ENCODE results near the gene ORC1. TPM values are rescaled to one million over a fixed set of nuclear protein-coding genes. Genes with fewer than 3 reads are reported as not detected.

ORC1 gene
- total RNA-seq (2012; rRNA removed), result 7.4 and 10.7 TPM in 2 replicates

GRCh38 chr1:52404116-52404974 lies at the start of gene ORC1, which contains the start of gene PRPF38A:
TSS of gene ORC1 (minus strand) at chr1:52404423. CDS start at chr1:52402223, 2,200 bp downstream.
TSS of gene PRPF38A (plus strand) at chr1:52404602. CDS start at chr1:52404750, 148 bp downstream.
- Histone ChIP-seq H3K9me3 (replicated peaks; ENCODE audit: low read length) (no peaks in the 10 kb centered on the region), H3K4me3 (ENCODE audit: low read length) (peak within 1 kb of the TSS; percentile 97), H3K36me3 (ENCODE audit: insufficient read depth, low read length) (peaks cover 32% of the 10 kb centered on the region), H3K4me1 (ENCODE audit: control insufficient read depth, insufficient read depth, low read length) (peaks cover 13% of the 10 kb centered on the region), H3K4me2 (ENCODE audit: low read length) (peak within 1 kb of the TSS; percentile 95), H3K27me3 (ENCODE audit: control insufficient read depth, insufficient read depth, low read length) (no peaks in the 10 kb centered on the region), H3K9ac (ENCODE audit: low read depth, low read length) (peak within 1 kb of the TSS; percentile 99)

DNA sequence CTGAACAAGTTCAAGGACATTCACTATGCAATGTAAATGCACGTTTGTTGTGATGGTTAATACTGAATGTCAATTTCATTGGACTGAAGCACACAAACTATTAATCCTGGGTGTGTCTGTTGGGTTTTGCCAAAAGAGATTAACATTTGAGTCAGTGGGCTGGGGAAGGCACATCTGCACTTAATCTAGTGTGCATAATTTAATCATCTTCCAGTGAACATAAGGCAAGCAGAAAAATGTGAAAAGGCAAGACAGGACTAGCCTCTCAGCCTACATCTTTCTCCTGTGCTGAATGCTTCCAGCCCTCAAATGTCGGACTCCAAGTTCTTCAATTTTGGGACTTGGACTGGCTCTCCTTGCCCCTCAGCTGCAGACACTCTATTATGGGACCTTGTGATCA lies 40.2 kb upstream of the ORC1 start:
- Histone ChIP-seq H3K36me3 (ENCODE audit: insufficient read depth, low read length) (peaks cover 25% of the 10 kb centered on the region), H3K9ac (ENCODE audit: low read depth, low read length) (no peak overlapping the region), H3K9me3 (replicated peaks; ENCODE audit: low read length) (no peaks in the 10 kb centered on the region), H3K4me3 (ENCODE audit: low read length) (no peak overlapping the region), H3K4me2 (ENCODE audit: low read length) (no peak overlapping the region), H3K27me3 (ENCODE audit: control insufficient read depth, insufficient read depth, low read length) (no peaks in the 10 kb centered on the region), H3K4me1 (ENCODE audit: control insufficient read depth, insufficient read depth, low read length) (no peaks in the 10 kb centered on the region)

DNA sequence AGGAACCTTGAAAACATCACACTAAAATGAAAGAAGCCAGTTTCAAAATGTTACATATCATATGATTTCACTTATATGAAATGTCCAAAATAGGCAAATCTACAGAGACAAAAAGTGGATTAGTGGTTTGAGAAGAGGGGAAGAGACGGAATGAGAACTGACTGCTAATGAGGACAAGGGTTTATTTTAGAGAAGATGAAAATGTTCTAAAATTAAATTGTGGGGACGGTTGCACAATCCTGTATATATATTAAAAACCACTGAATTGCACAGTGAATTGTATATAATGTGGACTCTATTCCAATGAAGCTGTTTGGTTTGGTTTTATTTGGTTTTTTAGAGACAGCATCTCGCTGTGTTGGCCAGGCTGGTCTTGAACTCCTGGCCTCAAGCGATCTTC lies 35.8 kb upstream of the ORC1 start:
- H3K9ac ChIP-seq (ENCODE audit: low read depth, low read length), result no peak overlapping the region
- no peaks in the 10 kb centered on the region for H3K9me3 ChIP-seq (replicated peaks; ENCODE audit: low read length)
- H3K4me1 ChIP-seq (ENCODE audit: control insufficient read depth, insufficient read depth, low read length), result no peaks in the 10 kb centered on the region
- no peaks in the 10 kb centered on the region for H3K27me3 ChIP-seq (ENCODE audit: control insufficient read depth, insufficient read depth, low read length)
- H3K4me3 ChIP-seq (ENCODE audit: low read length), result no peak overlapping the region
- peaks cover 12% of the 10 kb centered on the region for H3K36me3 ChIP-seq (ENCODE audit: insufficient read depth, low read length)
- no peak overlapping the region for H3K4me2 ChIP-seq (ENCODE audit: low read length)

DNA sequence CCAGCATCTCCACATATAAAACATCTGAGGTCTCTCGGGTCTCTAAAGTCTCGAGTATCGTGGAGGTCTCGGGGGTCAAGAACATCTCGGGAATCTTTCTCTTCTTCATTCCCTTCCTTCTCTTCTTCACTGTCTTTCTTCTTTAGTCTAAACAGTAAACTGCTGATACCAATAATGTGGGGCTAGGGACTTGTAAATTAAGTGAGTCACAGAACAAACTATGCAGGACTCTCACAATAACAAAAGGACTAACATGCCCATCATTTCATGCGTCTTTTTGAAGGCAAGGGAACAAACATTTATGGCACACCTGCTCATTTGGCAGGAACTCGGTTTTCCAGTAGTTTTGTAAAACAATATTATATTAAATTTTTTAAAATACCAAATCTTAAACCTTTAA lies 32.6 kb upstream of the ORC1 start:
- no peak overlapping the region for H3K4me2 ChIP-seq (ENCODE audit: low read length)
- H3K27me3 ChIP-seq (ENCODE audit: control insufficient read depth, insufficient read depth, low read length), result no peaks in the 10 kb centered on the region
- no peak overlapping the region for H3K4me3 ChIP-seq (ENCODE audit: low read length)
- H3K9ac ChIP-seq (ENCODE audit: low read depth, low read length), result no peak overlapping the region
- H3K36me3 ChIP-seq (ENCODE audit: insufficient read depth, low read length), result peaks cover 21% of the 10 kb centered on the region
- H3K9me3 ChIP-seq (replicated peaks; ENCODE audit: low read length), result no peaks in the 10 kb centered on the region
- H3K4me1 ChIP-seq (ENCODE audit: control insufficient read depth, insufficient read depth, low read length), result no peaks in the 10 kb centered on the region

DNA sequence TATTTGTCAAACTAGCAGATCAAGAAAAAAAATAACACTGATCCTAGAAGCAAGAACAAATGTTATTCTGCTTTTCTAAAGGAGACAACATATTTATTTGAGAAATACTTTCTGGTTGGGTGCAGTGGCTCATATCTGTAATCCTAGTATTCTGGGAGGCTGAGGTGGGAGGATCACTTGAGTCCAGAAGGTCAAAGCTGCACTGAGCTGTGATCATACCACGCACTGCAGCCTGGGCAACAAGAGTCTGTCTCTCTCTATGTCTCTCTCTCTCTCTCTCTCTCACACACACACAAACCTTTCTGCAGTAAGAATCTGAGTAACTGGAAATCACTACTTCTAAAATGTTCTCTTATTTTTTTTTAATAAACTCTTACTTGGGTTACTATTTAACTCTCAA lies 31.4 kb upstream of the ORC1 start:
- no peaks in the 10 kb centered on the region for H3K9me3 ChIP-seq (replicated peaks; ENCODE audit: low read length)
- H3K36me3 ChIP-seq (ENCODE audit: insufficient read depth, low read length), result peaks cover 23% of the 10 kb centered on the region
- no peak overlapping the region for H3K4me2 ChIP-seq (ENCODE audit: low read length)
- no peak overlapping the region for H3K9ac ChIP-seq (ENCODE audit: low read depth, low read length)
- H3K27me3 ChIP-seq (ENCODE audit: control insufficient read depth, insufficient read depth, low read length), result no peaks in the 10 kb centered on the region
- no peaks in the 10 kb centered on the region for H3K4me1 ChIP-seq (ENCODE audit: control insufficient read depth, insufficient read depth, low read length)
- H3K4me3 ChIP-seq (ENCODE audit: low read length), result no peak overlapping the region

- H3K4me3 ChIP-seq (ENCODE audit: low read length), result no peak overlapping the region
- no peaks in the 10 kb centered on the region for H3K9me3 ChIP-seq (replicated peaks; ENCODE audit: low read length)
- H3K9ac ChIP-seq (ENCODE audit: low read depth, low read length), result no peak overlapping the region
- no peaks in the 10 kb centered on the region for H3K4me1 ChIP-seq (ENCODE audit: control insufficient read depth, insufficient read depth, low read length)
- H3K4me2 ChIP-seq (ENCODE audit: low read length), result no peak overlapping the region
- peaks cover 26% of the 10 kb centered on the region for H3K36me3 ChIP-seq (ENCODE audit: insufficient read depth, low read length)
- no peaks in the 10 kb centered on the region for H3K27me3 ChIP-seq (ENCODE audit: control insufficient read depth, insufficient read depth, low read length)
Observed at GRCh38 chr1:52435211-52435610, 31.0 kb upstream of the ORC1 start.

- H3K9ac ChIP-seq (ENCODE audit: low read depth, low read length), result no peak overlapping the region
- no peak overlapping the region for H3K4me3 ChIP-seq (ENCODE audit: low read length)
- no peaks in the 10 kb centered on the region for H3K27me3 ChIP-seq (ENCODE audit: control insufficient read depth, insufficient read depth, low read length)
- no peaks in the 10 kb centered on the region for H3K9me3 ChIP-seq (replicated peaks; ENCODE audit: low read length)
- no peak overlapping the region for H3K4me2 ChIP-seq (ENCODE audit: low read length)
- H3K4me1 ChIP-seq (ENCODE audit: control insufficient read depth, insufficient read depth, low read length), result no peaks in the 10 kb centered on the region
- H3K36me3 ChIP-seq (ENCODE audit: insufficient read depth, low read length), result peaks cover 26% of the 10 kb centered on the region
Observed at GRCh38 chr1:52432807-52433206, 28.6 kb upstream of the ORC1 start.

DNA sequence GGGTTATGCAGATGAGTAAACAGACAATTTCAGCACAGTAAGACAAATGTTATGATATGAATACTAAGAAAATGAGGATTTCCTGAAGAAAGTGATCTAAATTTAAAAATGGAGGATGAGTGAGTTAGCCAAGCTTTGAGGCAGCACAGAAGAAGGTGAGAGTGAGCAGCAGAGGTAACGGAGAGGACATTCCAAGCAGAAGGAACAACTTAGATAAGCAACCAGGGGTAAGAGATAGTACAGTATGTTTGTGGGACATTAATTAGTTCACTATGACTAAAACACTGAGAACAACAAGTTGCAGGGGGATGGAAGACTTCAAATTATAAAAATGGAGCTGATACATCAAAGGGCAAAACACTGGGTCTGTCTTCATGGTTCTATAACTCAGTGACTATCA lies 22.9 kb upstream of the ORC1 start:
- Histone ChIP-seq H3K27me3 (ENCODE audit: control insufficient read depth, insufficient read depth, low read length) (no peaks in the 10 kb centered on the region), H3K36me3 (ENCODE audit: insufficient read depth, low read length) (peaks cover 33% of the 10 kb centered on the region), H3K9me3 (replicated peaks; ENCODE audit: low read length) (no peaks in the 10 kb centered on the region), H3K4me2 (ENCODE audit: low read length) (no peak overlapping the region), H3K4me3 (ENCODE audit: low read length) (no peak overlapping the region), H3K4me1 (ENCODE audit: control insufficient read depth, insufficient read depth, low read length) (peaks cover 25% of the 10 kb centered on the region), H3K9ac (ENCODE audit: low read depth, low read length) (no peak overlapping the region)

DNA sequence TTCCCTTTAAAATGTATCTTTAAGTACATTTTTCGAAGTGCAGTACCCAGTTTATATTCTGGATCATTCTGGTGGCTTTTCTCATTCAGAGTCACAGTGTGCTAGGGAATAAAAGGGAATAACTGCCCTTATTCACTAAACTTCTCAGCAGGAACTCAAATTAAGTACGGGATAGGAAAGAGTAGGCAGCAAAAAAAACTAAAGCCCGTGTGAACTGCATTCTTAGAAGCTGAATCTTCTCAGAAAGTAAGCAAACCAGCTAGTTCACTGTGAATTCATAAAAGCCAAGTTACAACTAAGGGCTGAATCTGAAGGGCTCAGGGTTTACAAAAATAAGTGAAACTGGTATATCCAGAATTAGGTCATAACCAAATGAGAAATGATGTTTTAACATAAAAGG lies 22.1 kb upstream of the ORC1 start:
- no peak overlapping the region for H3K4me2 ChIP-seq (ENCODE audit: low read length)
- H3K9me3 ChIP-seq (replicated peaks; ENCODE audit: low read length), result no peaks in the 10 kb centered on the region
- peaks cover 25% of the 10 kb centered on the region for H3K4me1 ChIP-seq (ENCODE audit: control insufficient read depth, insufficient read depth, low read length)
- H3K36me3 ChIP-seq (ENCODE audit: insufficient read depth, low read length), result peaks cover 39% of the 10 kb centered on the region
- no peaks in the 10 kb centered on the region for H3K27me3 ChIP-seq (ENCODE audit: control insufficient read depth, insufficient read depth, low read length)
- H3K4me3 ChIP-seq (ENCODE audit: low read length), result no peak overlapping the region
- H3K9ac ChIP-seq (ENCODE audit: low read depth, low read length), result no peak overlapping the region

GRCh38 chr1:52424813-52425212 lies 20.6 kb upstream of the ORC1 start:
- H3K9ac ChIP-seq (ENCODE audit: low read depth, low read length), result no peak overlapping the region
- H3K36me3 ChIP-seq (ENCODE audit: insufficient read depth, low read length), result peaks cover 42% of the 10 kb centered on the region
- no peaks in the 10 kb centered on the region for H3K9me3 ChIP-seq (replicated peaks; ENCODE audit: low read length)
- no peak overlapping the region for H3K4me2 ChIP-seq (ENCODE audit: low read length)
- H3K4me3 ChIP-seq (ENCODE audit: low read length), result no peak overlapping the region
- H3K27me3 ChIP-seq (ENCODE audit: control insufficient read depth, insufficient read depth, low read length), result no peaks in the 10 kb centered on the region
- peaks cover 25% of the 10 kb centered on the region for H3K4me1 ChIP-seq (ENCODE audit: control insufficient read depth, insufficient read depth, low read length)

- H3K36me3 ChIP-seq (ENCODE audit: insufficient read depth, low read length), result peaks cover 47% of the 10 kb centered on the region
- no peaks in the 10 kb centered on the region for H3K9me3 ChIP-seq (replicated peaks; ENCODE audit: low read length)
- no peak overlapping the region for H3K4me2 ChIP-seq (ENCODE audit: low read length)
- H3K4me3 ChIP-seq (ENCODE audit: low read length), result no peak overlapping the region
- peaks cover 25% of the 10 kb centered on the region for H3K4me1 ChIP-seq (ENCODE audit: control insufficient read depth, insufficient read depth, low read length)
- no peak overlapping the region for H3K9ac ChIP-seq (ENCODE audit: low read depth, low read length)
- H3K27me3 ChIP-seq (ENCODE audit: control insufficient read depth, insufficient read depth, low read length), result no peaks in the 10 kb centered on the region
Observed at GRCh38 chr1:52424231-52424636, 20.0 kb upstream of the ORC1 start.

- Histone ChIP-seq H3K36me3 (ENCODE audit: insufficient read depth, low read length) (peaks cover 48% of the 10 kb centered on the region), H3K9me3 (replicated peaks; ENCODE audit: low read length) (no peaks in the 10 kb centered on the region)
Observed at GRCh38 chr1:52423771-52424170, 19.5 kb upstream of the ORC1 start.

More at GRCh38 chr1:52423771-52424170, 19.5 kb upstream of the ORC1 start:
- H3K27me3 ChIP-seq (ENCODE audit: control insufficient read depth, insufficient read depth, low read length), result no peaks in the 10 kb centered on the region
- H3K4me1 ChIP-seq (ENCODE audit: control insufficient read depth, insufficient read depth, low read length), result peaks cover 25% of the 10 kb centered on the region
- H3K4me3 ChIP-seq (ENCODE audit: low read length), result no peak overlapping the region
- no peak overlapping the region for H3K4me2 ChIP-seq (ENCODE audit: low read length)
- H3K9ac ChIP-seq (ENCODE audit: low read depth, low read length), result no peak overlapping the region

Measured in skeletal muscle satellite cell (primary cell).